ENCODE data around the gene UBALD1. TPM values are rescaled to one million over a fixed set of nuclear protein-coding genes. Genes with fewer than 3 reads are reported as not detected.
"Not testable (repeated sequence)": the region's sequence is repeated elsewhere in the genome, so short reads cannot be mapped to it uniquely, and the experiment has no call there.

The UBALD1 gene
- total RNA-seq, 6 experiments from 2014 or later: 23.5 to 33.2 (median 27.9) TPM

- Mint-ChIP-seq H3K4me1 (ENCODE audit: low read depth) (no peaks in the 10 kb centered on the region), H3K4me3 (no peak overlapping the region), H3K36me3 (ENCODE audit: low read depth) (peaks cover 11% of the 10 kb centered on the region), H3K9me3 (peaks cover 3% of the 10 kb centered on the region; the same call in 1 of the 2 replicates), H3K27me3 (ENCODE audit: insufficient read depth) (peaks cover 3% of the 10 kb centered on the region), H3K27ac (no peak overlapping the region)
- no peak for TF ChIP-seq CTCF (IDR thresholded peaks at IDR 0.05)
- DNase-seq: no peak
These were observed 39.6 kb upstream of the UBALD1 start for GRCh38 chr16:4654011-4654963.

- peaks cover 20% of the 10 kb centered on the region for H3K36me3 Mint-ChIP-seq (ENCODE audit: low read depth)
- H3K27me3 Mint-ChIP-seq (ENCODE audit: insufficient read depth): peaks cover 3% of the 10 kb centered on the region; the same call in 1 of the 2 replicates
- H3K4me3 Mint-ChIP-seq: no peak overlapping the region
- peaks cover 5% of the 10 kb centered on the region; the same call in 1 of the 2 replicates for H3K9me3 Mint-ChIP-seq
- no peak overlapping the region for H3K27ac Mint-ChIP-seq
- TF ChIP-seq CTCF (IDR thresholded peaks at IDR 0.05): no peak
- DNase-seq: no peak
- H3K4me1 Mint-ChIP-seq (ENCODE audit: low read depth): no peaks in the 10 kb centered on the region
These were observed 37.9 kb upstream of the UBALD1 start for GRCh38 chr16:4652561-4652960.

- no peak overlapping the region for H3K4me3 Mint-ChIP-seq
- H3K36me3 Mint-ChIP-seq (ENCODE audit: low read depth): peaks cover 23% of the 10 kb centered on the region
- peaks cover 5% of the 10 kb centered on the region; the same call in 1 of the 2 replicates for H3K9me3 Mint-ChIP-seq
- H3K27ac Mint-ChIP-seq: no peak overlapping the region
- H3K4me1 Mint-ChIP-seq (ENCODE audit: low read depth): no peaks in the 10 kb centered on the region
- no peak for DNase-seq
- TF ChIP-seq CTCF (IDR thresholded peaks at IDR 0.05): no peak
- H3K27me3 Mint-ChIP-seq (ENCODE audit: insufficient read depth): peaks cover 3% of the 10 kb centered on the region; the same call in 1 of the 2 replicates
These were observed 37.1 kb upstream of the UBALD1 start for GRCh38 chr16:4651827-4652226.

- H3K4me1 Mint-ChIP-seq (ENCODE audit: low read depth); H3K4me3 Mint-ChIP-seq; H3K27me3 Mint-ChIP-seq (ENCODE audit: insufficient read depth); H3K9me3 Mint-ChIP-seq; H3K27ac Mint-ChIP-seq: not testable (repeated sequence)
- TF ChIP-seq CTCF (IDR thresholded peaks at IDR 0.05): peak; percentile 94
- peaks cover 23% of the 10 kb centered on the region for H3K36me3 Mint-ChIP-seq (ENCODE audit: low read depth)
- peak; percentile 39 for DNase-seq
These were observed 35.9 kb upstream of the UBALD1 start for GRCh38 chr16:4650443-4651074.

GRCh38 chr16:4649744-4650442 is 35.2 kb upstream of the UBALD1 start:
- H3K36me3 Mint-ChIP-seq (ENCODE audit: low read depth): peaks cover 27% of the 10 kb centered on the region
- peaks cover 2% of the 10 kb centered on the region; the same call in 1 of the 2 replicates for H3K27me3 Mint-ChIP-seq (ENCODE audit: insufficient read depth)
- H3K4me3 Mint-ChIP-seq: no peak overlapping the region
- peaks cover 5% of the 10 kb centered on the region; the same call in 1 of the 2 replicates for H3K9me3 Mint-ChIP-seq
- TF ChIP-seq CTCF (IDR thresholded peaks at IDR 0.05): no peak
- H3K4me1 Mint-ChIP-seq (ENCODE audit: low read depth): no peaks in the 10 kb centered on the region
- no peak for DNase-seq
- no peak overlapping the region for H3K27ac Mint-ChIP-seq
